Fibroblast of pulmonary artery (primary cell): ENCODE data around the gene SENP8.

Experiments used
- DNase-seq: peaks from one replicate; pipeline ENCODE4 v3.0.0-alpha.2; 2010; ENCODE audit warnings: low read depth
- H3K4me3 ChIP-seq: replicated peaks from 2 replicates; pipeline ENCODE4 v1.5.1; 2011; ENCODE audit warnings: low read depth, mild to moderate bottlenecking, control low read depth, low read length, moderate library complexity
- TF ChIP-seq, protein P1 (sequence below): IDR thresholded peaks from 2 replicates; pipeline ENCODE4 v1.5.1; 2011; ENCODE audit warnings: mild to moderate bottlenecking, control low read depth, low read length, inconsistent platforms; ENCODE audit errors: missing control alignments

The SENP8 gene

DNA sequence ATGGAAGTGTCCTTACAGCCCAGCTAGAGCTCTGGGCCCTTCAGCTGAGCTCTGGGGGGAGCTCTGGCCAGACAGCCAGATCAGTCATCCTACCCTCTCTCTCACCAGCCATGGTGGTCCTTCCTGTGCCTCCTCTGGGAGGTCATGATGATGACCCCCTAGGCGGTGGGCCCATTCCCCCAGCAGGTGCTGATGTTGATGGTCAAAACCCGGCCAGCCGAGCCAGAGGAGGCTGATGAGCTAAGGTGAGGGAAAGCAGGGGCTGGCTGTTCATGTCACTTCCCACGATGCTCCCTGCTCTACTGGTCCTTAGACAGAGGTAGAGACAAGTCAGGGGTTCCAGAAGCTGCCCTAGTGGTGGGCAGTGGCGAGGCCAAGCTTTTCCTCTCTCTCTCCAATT is 44.4 kb downstream of the SENP8 start:
- no peak overlapping the region for H3K4me3 ChIP-seq
- TF ChIP-seq, protein P1, sequence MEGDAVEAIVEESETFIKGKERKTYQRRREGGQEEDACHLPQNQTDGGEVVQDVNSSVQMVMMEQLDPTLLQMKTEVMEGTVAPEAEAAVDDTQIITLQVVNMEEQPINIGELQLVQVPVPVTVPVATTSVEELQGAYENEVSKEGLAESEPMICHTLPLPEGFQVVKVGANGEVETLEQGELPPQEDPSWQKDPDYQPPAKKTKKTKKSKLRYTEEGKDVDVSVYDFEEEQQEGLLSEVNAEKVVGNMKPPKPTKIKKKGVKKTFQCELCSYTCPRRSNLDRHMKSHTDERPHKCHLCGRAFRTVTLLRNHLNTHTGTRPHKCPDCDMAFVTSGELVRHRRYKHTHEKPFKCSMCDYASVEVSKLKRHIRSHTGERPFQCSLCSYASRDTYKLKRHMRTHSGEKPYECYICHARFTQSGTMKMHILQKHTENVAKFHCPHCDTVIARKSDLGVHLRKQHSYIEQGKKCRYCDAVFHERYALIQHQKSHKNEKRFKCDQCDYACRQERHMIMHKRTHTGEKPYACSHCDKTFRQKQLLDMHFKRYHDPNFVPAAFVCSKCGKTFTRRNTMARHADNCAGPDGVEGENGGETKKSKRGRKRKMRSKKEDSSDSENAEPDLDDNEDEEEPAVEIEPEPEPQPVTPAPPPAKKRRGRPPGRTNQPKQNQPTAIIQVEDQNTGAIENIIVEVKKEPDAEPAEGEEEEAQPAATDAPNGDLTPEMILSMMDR = no peak
- no peak for DNase-seq

DNA sequence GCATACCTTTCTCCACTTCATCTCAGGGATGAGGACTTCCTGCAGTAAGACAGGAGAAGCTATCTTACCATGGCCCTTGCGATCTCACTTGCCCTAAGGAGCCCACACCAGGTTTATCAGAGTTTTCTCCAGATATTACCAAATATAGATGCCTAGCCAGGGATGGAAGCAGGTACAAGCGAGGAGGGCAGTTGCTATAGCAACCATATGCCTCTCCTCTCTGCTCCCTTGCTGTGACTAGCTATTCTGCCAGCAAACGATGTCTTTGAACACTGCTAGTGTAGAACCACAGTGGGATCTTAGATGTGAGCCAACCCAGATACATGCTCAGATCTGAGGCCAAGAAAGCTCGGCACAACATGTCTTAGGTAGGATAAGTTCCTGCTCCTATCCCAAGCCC is 45.5 kb downstream of the SENP8 start:
- no peak for DNase-seq
- TF ChIP-seq, protein P1 = no peak
- H3K4me3 ChIP-seq = no peak overlapping the region

DNA sequence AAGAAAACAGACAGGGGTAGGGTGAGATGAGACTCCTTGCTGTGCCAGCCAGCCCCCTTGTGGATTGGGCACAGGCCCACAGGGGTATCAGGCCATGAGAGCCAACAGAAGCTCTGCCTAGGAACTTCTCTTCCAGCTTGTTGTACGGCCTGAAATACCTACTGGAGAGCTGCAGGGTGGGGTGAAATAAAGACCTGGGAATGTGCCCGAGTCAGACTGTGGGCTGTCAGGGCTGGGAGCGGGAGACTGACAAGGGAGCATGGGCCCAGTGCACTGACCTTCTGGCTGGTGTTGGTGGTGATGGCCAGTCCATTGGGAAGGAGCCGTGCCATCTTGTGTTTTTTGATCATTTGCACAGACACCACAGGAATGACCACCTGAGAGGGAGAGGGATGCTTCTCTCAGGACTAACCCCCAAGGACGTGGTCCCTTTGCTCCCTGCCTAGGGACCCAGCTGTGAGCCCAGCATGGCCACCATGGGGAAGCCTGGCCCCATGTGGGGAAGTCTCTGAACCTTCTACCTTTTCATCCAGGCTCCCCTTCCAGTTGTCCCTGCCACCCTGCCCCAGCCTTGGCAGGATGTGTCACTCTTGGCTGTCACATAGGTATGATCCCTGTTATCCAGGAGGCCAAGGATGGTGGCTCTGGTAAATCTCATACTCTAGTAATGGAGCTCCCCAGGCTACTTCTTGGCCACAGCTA is 48.7 kb downstream of the SENP8 start:
- DNase-seq = no peak
- TF ChIP-seq, protein P1 = no peak
- H3K4me3 ChIP-seq = no peak overlapping the region

- TF ChIP-seq, protein P1 = no peak
- no peak overlapping the region for H3K4me3 ChIP-seq
- no peak for DNase-seq
These were observed 49.2 kb downstream of the SENP8 start for GRCh38 chr15:72167445-72167844.

DNA sequence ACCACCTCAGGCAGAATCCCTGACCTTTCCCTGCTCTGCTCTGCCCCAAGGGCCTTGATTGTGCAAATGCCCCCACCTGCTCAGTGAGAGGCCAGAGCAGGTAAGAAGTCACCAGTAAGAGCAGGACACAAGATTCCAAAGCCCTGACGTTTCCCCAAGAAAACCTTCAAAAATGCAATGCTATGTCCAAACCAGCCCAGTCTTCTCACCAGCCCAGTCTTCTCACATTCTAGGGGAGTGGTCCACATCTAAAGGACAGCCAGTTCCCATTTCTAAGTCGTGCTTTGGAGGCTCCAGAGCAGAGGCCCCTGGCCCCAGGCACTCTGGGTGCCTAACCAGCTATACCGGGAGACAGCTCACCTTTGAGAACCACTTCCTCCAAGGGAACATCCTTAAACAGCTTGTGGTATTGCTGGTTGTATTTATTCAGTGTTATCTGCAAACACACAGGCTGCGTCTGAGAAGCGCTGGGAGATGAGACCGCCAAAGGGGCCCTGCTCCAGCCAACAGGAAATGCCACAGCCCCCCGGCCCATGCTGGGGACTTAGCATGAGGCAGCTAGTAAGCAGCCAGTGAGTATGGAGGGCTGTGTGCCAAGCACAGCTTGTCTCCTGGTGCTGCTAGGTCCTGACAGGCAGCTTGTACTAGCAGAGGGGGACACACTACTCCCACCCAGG is 50.1 kb downstream of the SENP8 start:
- no peak overlapping the region for H3K4me3 ChIP-seq
- peak; percentile 29 for DNase-seq
- TF ChIP-seq, protein P1 = no peak

DNA sequence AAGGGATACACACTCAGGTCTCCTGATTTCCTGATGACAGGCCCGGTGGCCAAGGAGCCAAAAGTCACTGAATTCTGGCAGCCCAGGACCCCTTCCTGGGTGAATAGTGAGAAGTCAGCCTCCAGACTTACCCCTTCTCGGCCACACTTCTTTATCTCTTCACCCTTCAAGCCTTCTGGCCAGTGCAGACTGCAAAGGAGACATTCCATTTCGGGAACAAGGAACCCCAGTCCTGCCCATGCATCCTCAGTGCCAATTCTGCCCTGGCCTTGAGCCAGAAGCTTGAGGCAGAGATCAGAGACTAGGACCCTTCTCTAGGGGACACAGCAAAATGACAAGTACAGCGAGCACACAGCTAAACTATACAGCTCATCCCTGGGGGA is 50.6 kb downstream of the SENP8 start:
- DNase-seq = no peak
- H3K4me3 ChIP-seq = no peak overlapping the region
- TF ChIP-seq, protein P1 = no peak
